CD14-positive monocyte (primary cell): ENCODE results near the gene ADTRP. TPM values are rescaled to one million over a fixed set of nuclear protein-coding genes. Genes with fewer than 3 reads are reported as not detected.

Experiments
- DNase-seq, 3 donors: peaks; one replicate each; pipeline ENCODE4 v3.0.0-alpha.2; 2011 to 2022
- H2AFZ ChIP-seq: 2 replicates; pipeline ENCODE4 v1.6.0; 2012; ENCODE audit warnings: mild to moderate bottlenecking, low read depth, low read length, inconsistent platforms; ENCODE audit not compliant: insufficient read depth, poor library complexity, severe bottlenecking
- H3K27ac ChIP-seq, 2 donors: 1 replicate in 1 of 2; 2 replicates in 1 of 2; pipeline ENCODE4 v1.5.1; 2012 to 2013; ENCODE audit warnings: low read length in 2 of 2, control low read depth in 1 of 2, inconsistent platforms in 1 of 2, low read depth in 1 of 2, mild to moderate bottlenecking in 1 of 2
- H3K27me3 ChIP-seq, 2 donors: one replicate each; pipeline versions ENCODE4 v1.6.0 to v1.6.1; 2011 to 2013; ENCODE audit warnings: low read length in 2 of 2; ENCODE audit not compliant: control insufficient read depth in 2 of 2, insufficient read depth in 2 of 2
- H3K36me3 ChIP-seq, 2 donors: replicated peaks in 1 of 2; 1 replicate in 1 of 2; 2 replicates in 1 of 2; pipeline versions ENCODE4 v1.5.1 to v1.6.1; 2012 to 2013; ENCODE audit warnings: low read length in 2 of 2, control low read depth in 1 of 2, inconsistent platforms in 1 of 2, mild to moderate bottlenecking in 1 of 2; ENCODE audit not compliant: insufficient read depth in 2 of 2, control insufficient read depth in 1 of 2
- H3K4me1 ChIP-seq, 2 donors: 1 replicate in 1 of 2; 2 replicates in 1 of 2; pipeline versions ENCODE4 v1.5.1 to v1.6.1; 2012 to 2013; ENCODE audit warnings: low read length in 2 of 2, control low read depth in 1 of 2, inconsistent platforms in 1 of 2, mild to moderate bottlenecking in 1 of 2, moderate library complexity in 1 of 2; ENCODE audit not compliant: insufficient read depth in 2 of 2, control insufficient read depth in 1 of 2
- H3K4me2 ChIP-seq: replicated peaks from 2 replicates; pipeline ENCODE3; 2012; ENCODE audit warnings: low read length, moderate library complexity, mild to moderate bottlenecking; ENCODE audit not compliant: poor library complexity, severe bottlenecking; ENCODE audit errors: extremely low read depth
- H3K4me3 ChIP-seq, 3 experiments: fragments of 200-600 bp in 1 of 3; sonication (generic) in 1 of 3; replicated peaks in 1 of 3; 1 replicate in 2 of 3; 2 replicates in 1 of 3; pipeline ENCODE4 v1.5.1; 2011 to 2013; ENCODE audit warnings: low read length in 3 of 3, mild to moderate bottlenecking in 3 of 3, control low read depth in 2 of 3, low read depth in 2 of 3, inconsistent platforms in 1 of 3, moderate library complexity in 1 of 3
- H3K79me2 ChIP-seq: 2 replicates; pipeline ENCODE4 v1.6.0; 2012; ENCODE audit warnings: mild to moderate bottlenecking, control low read depth, inconsistent platforms, low read length, moderate library complexity; ENCODE audit not compliant: insufficient read depth
- H3K9ac ChIP-seq: 2 replicates; pipeline ENCODE4 v1.6.0; 2017; ENCODE audit warnings: low read length, mild to moderate bottlenecking; ENCODE audit not compliant: insufficient read depth, poor library complexity, severe bottlenecking
- H3K9me3 ChIP-seq, 2 donors: replicated peaks in 1 of 2; 1 replicate in 1 of 2; 2 replicates in 1 of 2; pipeline versions ENCODE4 v1.5.1 to v1.6.1; 2012 to 2013; ENCODE audit warnings: low read length in 2 of 2, control low read depth in 1 of 2; ENCODE audit not compliant: control insufficient read depth in 1 of 2, insufficient read depth in 1 of 2
- H4K20me1 ChIP-seq: 2 replicates; pipeline ENCODE4 v1.6.0; 2012; ENCODE audit warnings: mild to moderate bottlenecking, low read length, control low read depth, moderate library complexity; ENCODE audit not compliant: insufficient read depth
- H3K27ac Mint-ChIP-seq, 7 donors: one replicate each; pipeline ENCODE4 v1.8.0; 2020; ENCODE audit warnings: mild to moderate bottlenecking in 7 of 7, mixed read lengths in 7 of 7, moderate library complexity in 6 of 7, inconsistent platforms in 2 of 7
- H3K27me3 Mint-ChIP-seq, 3 donors: one replicate each; pipeline ENCODE4 v1.8.0; 2021 to 2022; ENCODE audit warnings: low read depth in 3 of 3, mild to moderate bottlenecking in 3 of 3, mixed read lengths in 3 of 3, moderate library complexity in 3 of 3, inconsistent platforms in 1 of 3
- H3K36me3 Mint-ChIP-seq, 2 donors: one replicate each; pipeline ENCODE4 v1.8.0; 2020; ENCODE audit warnings: mixed read lengths in 2 of 2, inconsistent platforms in 1 of 2, mild to moderate bottlenecking in 1 of 2
- H3K4me1 Mint-ChIP-seq: one replicate; pipeline ENCODE4 v1.8.0; 2020; ENCODE audit warnings: mild to moderate bottlenecking, mixed read lengths
- H3K4me3 Mint-ChIP-seq, 2 donors: one replicate each; pipeline ENCODE4 v1.8.0; 2020; ENCODE audit warnings: mild to moderate bottlenecking in 2 of 2, mixed read lengths in 2 of 2, moderate library complexity in 1 of 2
- H3K9me3 Mint-ChIP-seq, 7 donors: one replicate each; pipeline ENCODE4 v1.8.0; 2020 to 2022; ENCODE audit warnings: mixed read lengths in 7 of 7, mild to moderate bottlenecking in 6 of 7, moderate library complexity in 6 of 7, inconsistent platforms in 2 of 7
- CTCF ChIP-seq: fragments of 200-600 bp; IDR thresholded peaks from one replicate; pipeline ENCODE4 v1.8.0; 2022; ENCODE audit warnings: antibody characterized with exemption, mild to moderate bottlenecking
- WGBS: methylation state at CpG from one replicate; pipeline ENCODE4 v1.1.5; 2013; ENCODE audit warnings: missing lambda C conversion rate; ENCODE audit not compliant: insufficient coverage; 5-methylcytosine and 5-hydroxymethylcytosine counted together
- intact Hi-C, 2 donors: fragments of 100-400 bp; cut with micrococcal nuclease; formaldehyde crosslinking; loops; one replicate each; pipeline versions ENCODE4 v1.15.0 to v1.15.1; 2023
- polyA plus RNA-seq, 3 donors: library from polyadenylated mRNA; depleted of rRNA in 1 of 3; unstranded in 2 of 3; stranded (reverse) in 1 of 3; fragments of 300-500 nt in 2 of 3; fragments of >200 nt in 1 of 3; fragmentation: Illumina TruSeq in 2 of 3; gene quantifications; 1 replicate in 2 of 3; 2 replicates in 1 of 3; pipeline ENCODE4 v1.2.3, GENCODE V29; 2012 to 2021

ADTRP gene
- polyA plus RNA-seq, 3 donors = 0.04 to 0.20 TPM; not detected in 1

GRCh38 chr6:11769244-11769643 lies 9.4 kb downstream of the ADTRP start:
- Histone ChIP-seq H2AFZ (no peak overlapping the region), H3K9me3 (no peaks in the 10 kb centered on the region)
- H3K4me3 Mint-ChIP-seq = no peak overlapping the region

GRCh38 chr6:11767978-11768756 lies 10.4 kb downstream of the ADTRP start:
- H4K20me1 ChIP-seq = no peaks in the 10 kb centered on the region
- no peak overlapping the region for H3K27ac Mint-ChIP-seq
- intact Hi-C loops = loop anchor here in 1 of 2 donors (10.0 kb wide), 1 partner anchor 53 kb away; no protein-coding TSS in a partner anchor

More at GRCh38 chr6:11769244-11769643, 9.4 kb downstream of the ADTRP start:
- DNase-seq = no peak
- no peak for TF ChIP-seq CTCF
- no CpG with 5 or more reads among the region's 2 CpGs for WGBS
- no peak overlapping the region for H3K4me2 ChIP-seq
- H4K20me1 ChIP-seq = no peaks in the 10 kb centered on the region
- Mint-ChIP-seq H3K9me3 (peaks cover 0 to 2% (median 0%) of the 10 kb centered on the region in 7 donors), H3K27me3 (peaks cover 0 to 5% (median 2%) of the 10 kb centered on the region in 3 donors), H3K36me3 (peaks cover 0 to 2% of the 10 kb centered on the region in 2 donors), H3K4me1 (peaks cover 42% of the 10 kb centered on the region), H3K27ac (peak overlapping the region in 1 of 7 donors; percentile 42)
- H3K27ac ChIP-seq = no peak overlapping the region
- no peak overlapping the region for H3K4me3 ChIP-seq
- no peaks in the 10 kb centered on the region for H3K79me2 ChIP-seq
- H3K36me3 ChIP-seq = no peaks in the 10 kb centered on the region
- no peaks in the 10 kb centered on the region for H3K27me3 ChIP-seq
- intact Hi-C loops = loop anchor here in 1 of 2 donors (10.0 kb wide), 1 partner anchor 54 kb away; no protein-coding TSS in a partner anchor
- H3K9ac ChIP-seq = no peak overlapping the region
- peaks cover 36 to 42% of the 10 kb centered on the region in 2 donors for H3K4me1 ChIP-seq

More at GRCh38 chr6:11767978-11768756, 10.4 kb downstream of the ADTRP start:
- Histone ChIP-seq H3K27me3 (no peaks in the 10 kb centered on the region), H3K79me2 (no peaks in the 10 kb centered on the region), H2AFZ (no peak overlapping the region), H3K4me3 (no peak overlapping the region), H3K9me3 (no peaks in the 10 kb centered on the region), H3K4me1 (peaks cover 34 to 36% of the 10 kb centered on the region in 2 donors), H3K36me3 (no peaks in the 10 kb centered on the region), H3K27ac (no peak overlapping the region), H3K9ac (no peak overlapping the region), H3K4me2 (no peak overlapping the region)
- H3K4me1 Mint-ChIP-seq = peaks cover 40% of the 10 kb centered on the region
- peaks cover 0 to 2% of the 10 kb centered on the region in 2 donors for H3K36me3 Mint-ChIP-seq
- 100% methylated on average over 2 of the region's 7 CpGs for WGBS
- DNase-seq = no peak
- H3K27me3 Mint-ChIP-seq = peaks cover 0 to 4% (median 2%) of the 10 kb centered on the region in 3 donors
- H3K4me3 Mint-ChIP-seq = no peak overlapping the region
- H3K9me3 Mint-ChIP-seq = peaks cover 0 to 2% (median 0%) of the 10 kb centered on the region in 7 donors
- TF ChIP-seq CTCF = no peak
